HFFc6 (cell line): ENCODE data around the gene COL2A1. TPM values are rescaled to one million over a fixed set of nuclear protein-coding genes. Genes with fewer than 3 reads are reported as not detected.

ENCODE experiments used
- DNase-seq: peaks from one replicate; pipeline ENCODE4 v3.0.0-alpha.2; 2018
- H3K27ac Mint-ChIP-seq: 2 replicates; pipeline ENCODE4 v1.8.0; 2020; ENCODE audit warnings: mild to moderate bottlenecking, mixed read lengths
- H3K27me3 Mint-ChIP-seq: 2 replicates; pipeline ENCODE4 v1.8.0; 2021; ENCODE audit warnings: mild to moderate bottlenecking, moderate library complexity, mixed read lengths; ENCODE audit not compliant: insufficient read depth
- H3K36me3 Mint-ChIP-seq: 2 replicates; pipeline ENCODE4 v1.8.0; 2021; ENCODE audit warnings: low read depth, mixed read lengths
- H3K4me1 Mint-ChIP-seq: 2 replicates; pipeline ENCODE4 v1.8.0; 2020; ENCODE audit warnings: low read depth, mixed read lengths
- H3K4me3 Mint-ChIP-seq: 2 replicates; pipeline ENCODE4 v1.8.0; 2020; ENCODE audit warnings: mild to moderate bottlenecking, moderate library complexity, mixed read lengths
- H3K9me3 Mint-ChIP-seq: 2 replicates; pipeline ENCODE4 v1.8.0; 2020; ENCODE audit warnings: mild to moderate bottlenecking, mixed read lengths
- total RNA-seq, 6 experiments: library from RNA; stranded (reverse); fragmentation: NEBNext Ultra II Directional; extraction: Animal tissue kit (Norgen Biotek cat#: 25700); gene quantifications; 2 replicates in 1 of 6; 3 replicates in 5 of 6; pipeline ENCODE4 v1.2.3, GENCODE V29; 2021
- TF ChIP-seq, protein P1 (sequence below): fragments of 200-600 bp; sonication (generic); IDR thresholded peaks from 2 replicates; pipeline ENCODE4 v1.5.0; 2021; ENCODE audit warnings: antibody characterized with exemption, mild to moderate bottlenecking

The COL2A1 gene
- total RNA-seq, 6 experiments from 2014 or later = not detected

GRCh38 chr12:48040354-48040753 lies 36.1 kb upstream of the COL2A1 start:
- H3K4me1 Mint-ChIP-seq = peaks cover 12% of the 10 kb centered on the region
- TF ChIP-seq, protein P1, sequence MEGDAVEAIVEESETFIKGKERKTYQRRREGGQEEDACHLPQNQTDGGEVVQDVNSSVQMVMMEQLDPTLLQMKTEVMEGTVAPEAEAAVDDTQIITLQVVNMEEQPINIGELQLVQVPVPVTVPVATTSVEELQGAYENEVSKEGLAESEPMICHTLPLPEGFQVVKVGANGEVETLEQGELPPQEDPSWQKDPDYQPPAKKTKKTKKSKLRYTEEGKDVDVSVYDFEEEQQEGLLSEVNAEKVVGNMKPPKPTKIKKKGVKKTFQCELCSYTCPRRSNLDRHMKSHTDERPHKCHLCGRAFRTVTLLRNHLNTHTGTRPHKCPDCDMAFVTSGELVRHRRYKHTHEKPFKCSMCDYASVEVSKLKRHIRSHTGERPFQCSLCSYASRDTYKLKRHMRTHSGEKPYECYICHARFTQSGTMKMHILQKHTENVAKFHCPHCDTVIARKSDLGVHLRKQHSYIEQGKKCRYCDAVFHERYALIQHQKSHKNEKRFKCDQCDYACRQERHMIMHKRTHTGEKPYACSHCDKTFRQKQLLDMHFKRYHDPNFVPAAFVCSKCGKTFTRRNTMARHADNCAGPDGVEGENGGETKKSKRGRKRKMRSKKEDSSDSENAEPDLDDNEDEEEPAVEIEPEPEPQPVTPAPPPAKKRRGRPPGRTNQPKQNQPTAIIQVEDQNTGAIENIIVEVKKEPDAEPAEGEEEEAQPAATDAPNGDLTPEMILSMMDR = no peak
- peaks cover 4% of the 10 kb centered on the region; the same call in 1 of the 2 replicates for H3K27me3 Mint-ChIP-seq
- no peak for DNase-seq
- no peaks in the 10 kb centered on the region for H3K9me3 Mint-ChIP-seq
- no peak overlapping the region for H3K27ac Mint-ChIP-seq
- H3K36me3 Mint-ChIP-seq = peaks cover 3% of the 10 kb centered on the region; the same call in 1 of the 2 replicates
- no peak overlapping the region for H3K4me3 Mint-ChIP-seq

- Mint-ChIP-seq H3K9me3 (no peaks in the 10 kb centered on the region), H3K27ac (no peak overlapping the region), H3K4me3 (no peak overlapping the region), H3K27me3 (peaks cover 4% of the 10 kb centered on the region), H3K36me3 (no peaks in the 10 kb centered on the region), H3K4me1 (peaks cover 12% of the 10 kb centered on the region)
- DNase-seq = no peak
- TF ChIP-seq, protein P1 = no peak
Observed at GRCh38 chr12:48039151-48039550, 34.9 kb upstream of the COL2A1 start.

DNA sequence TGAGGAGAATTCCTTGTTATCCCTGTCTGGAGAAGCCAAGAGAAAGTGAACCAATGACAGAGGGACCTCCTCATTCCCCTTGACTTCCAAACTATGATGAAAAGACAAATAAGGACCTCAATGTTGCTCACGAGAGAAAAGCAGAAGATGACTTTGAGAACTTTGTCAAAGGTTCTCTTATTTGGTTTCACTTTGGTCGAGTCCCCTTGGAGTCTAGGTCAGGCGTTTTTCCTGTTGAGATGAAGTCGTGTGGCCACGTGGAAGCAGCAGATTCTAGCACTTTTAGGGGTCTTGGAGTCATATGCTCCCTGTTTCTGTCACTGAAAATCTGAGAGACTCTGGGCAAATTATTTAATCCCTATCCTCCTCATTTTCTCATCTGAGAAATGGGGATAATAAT lies 33.8 kb upstream of the COL2A1 start:
- H3K9me3 Mint-ChIP-seq = no peaks in the 10 kb centered on the region
- no peak overlapping the region for H3K27ac Mint-ChIP-seq
- no peaks in the 10 kb centered on the region for H3K36me3 Mint-ChIP-seq
- H3K4me1 Mint-ChIP-seq = peaks cover 12% of the 10 kb centered on the region
- no peak for DNase-seq
- TF ChIP-seq, protein P1 = no peak
- H3K27me3 Mint-ChIP-seq = peaks cover 12% of the 10 kb centered on the region
- H3K4me3 Mint-ChIP-seq = no peak overlapping the region; the same call in 1 of the 2 replicates

DNA sequence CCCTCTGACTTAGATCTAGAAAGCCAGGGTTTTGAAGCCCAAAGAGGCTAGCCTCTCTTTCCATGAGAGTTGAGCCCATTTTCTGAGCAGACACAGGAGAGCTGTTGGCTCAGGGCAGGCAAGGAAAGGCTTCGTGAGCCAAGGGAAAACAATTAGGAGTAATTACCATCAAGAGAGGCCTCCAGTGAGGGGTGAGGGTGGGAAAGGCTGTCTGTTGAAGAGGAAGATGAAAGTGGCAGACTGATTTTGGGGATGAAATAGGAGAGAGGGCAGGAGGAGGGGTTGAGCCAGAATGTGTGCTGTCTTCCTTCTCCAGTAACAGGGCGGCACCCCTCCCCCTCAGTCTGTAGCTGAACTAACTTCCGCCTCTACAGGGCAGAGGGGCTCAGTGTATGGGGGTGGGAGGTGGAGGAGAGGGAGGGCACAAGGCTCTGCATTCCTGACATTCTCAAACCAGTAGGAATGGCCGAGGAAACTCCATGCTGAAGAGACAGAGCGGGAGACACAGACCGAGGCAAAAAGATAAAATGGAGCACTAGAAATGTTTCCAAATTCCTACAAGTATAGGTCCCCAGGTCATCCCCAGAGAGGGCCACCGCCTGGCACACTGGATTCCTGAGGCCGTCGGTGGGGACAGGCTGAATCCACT lies 33.1 kb upstream of the COL2A1 start:
- no peaks in the 10 kb centered on the region for H3K9me3 Mint-ChIP-seq
- peaks cover 12% of the 10 kb centered on the region for H3K27me3 Mint-ChIP-seq
- TF ChIP-seq, protein P1 = no peak
- no peak for DNase-seq
- peak overlapping the region; percentile 7 for H3K4me3 Mint-ChIP-seq
- H3K4me1 Mint-ChIP-seq = peaks cover 12% of the 10 kb centered on the region
- H3K27ac Mint-ChIP-seq = no peak overlapping the region
- H3K36me3 Mint-ChIP-seq = no peaks in the 10 kb centered on the region

DNA sequence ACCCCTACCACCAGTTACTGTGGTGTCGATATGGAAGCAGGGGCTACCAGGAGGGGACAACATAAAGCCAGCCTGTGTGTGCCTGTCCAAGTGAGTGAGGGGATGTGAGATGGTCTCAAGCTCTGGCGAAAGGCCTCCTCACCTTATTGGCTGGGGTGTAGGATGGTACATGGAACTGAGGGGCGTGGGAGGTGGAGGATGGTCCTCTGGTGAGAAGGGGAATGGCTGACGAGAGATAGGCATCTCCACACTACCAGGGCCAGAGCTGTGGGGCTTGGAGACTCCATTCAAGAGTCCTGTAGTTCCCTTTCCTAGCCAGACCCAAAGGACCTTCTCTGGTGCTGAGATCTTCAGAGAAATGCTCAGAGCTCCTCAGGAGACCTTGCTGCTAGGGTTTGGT lies 32.5 kb upstream of the COL2A1 start:
- no peaks in the 10 kb centered on the region for H3K36me3 Mint-ChIP-seq
- peaks cover 11% of the 10 kb centered on the region for H3K27me3 Mint-ChIP-seq
- H3K9me3 Mint-ChIP-seq = no peaks in the 10 kb centered on the region
- peaks cover 12% of the 10 kb centered on the region for H3K4me1 Mint-ChIP-seq
- TF ChIP-seq, protein P1 = no peak
- no peak overlapping the region for H3K27ac Mint-ChIP-seq
- DNase-seq = no peak
- no peak overlapping the region; the same call in 1 of the 2 replicates for H3K4me3 Mint-ChIP-seq
